ENCODE data around the gene GMPS. TPM values are rescaled to one million over a fixed set of nuclear protein-coding genes. Genes with fewer than 3 reads are reported as not detected.
"Not testable (repeated sequence)": the region's sequence is repeated elsewhere in the genome, so short reads cannot be mapped to it uniquely, and the experiment has no call there.

GMPS gene
- total RNA-seq (2014; rRNA removed; shearing (Covaris generic)), result 49.0 and 71.7 TPM in 2 replicates
- 58.2 and 65.1 TPM in 2 replicates for polyA plus RNA-seq (2016; fragmentation: Nextera tagmentation; extraction: Ambion mirVana)

- Histone ChIP-seq H3F3A (ENCODE audit: insufficient read depth) (peaks cover 23% of the 10 kb centered on the region; the same call in 1 of the 2 replicates), H2AFZ (peak within 1 kb of the TSS; percentile 96), H3K9ac (peak within 1 kb of the TSS; percentile 92), H3K9me2 (ENCODE audit: insufficient read depth) (no peaks in the 10 kb centered on the region), H3K4me2 (ENCODE audit: unreplicated experiment) (peak within 1 kb of the TSS; percentile 95), H3K36me3 (ENCODE audit: low read depth) (no peaks in the 10 kb centered on the region), H3K4me3 (peak within 1 kb of the TSS; percentile 83), H3K27ac (peak within 1 kb of the TSS; percentile 84), H3K27me3 (replicated peaks; ENCODE audit: insufficient read depth) (no peaks in the 10 kb centered on the region), H3K79me2 (ENCODE audit: insufficient read depth) (peaks cover 47% of the 10 kb centered on the region), H3K9me3 (ENCODE audit: low read depth) (no peaks in the 10 kb centered on the region), H3K4me1 (ENCODE audit: insufficient read depth) (peaks cover 8% of the 10 kb centered on the region), H4K20me1 (ENCODE audit: insufficient read depth) (no peaks in the 10 kb centered on the region)
- in situ Hi-C loops (cut with MboI), result no loop called here
- WGBS, 2 experiments (ENCODE audit: low coverage in 1 of 2, low lambda C conversion rate in 2 of 2, missing lambda C conversion rate in 2 of 2), result 0 to 1% methylated on average over 52 to 54 of the region's 83 CpGs
- TF ChIP-seq EZH2phosphoT487 (IDR thresholded peaks at IDR 0.05; ENCODE audit: insufficient read depth, low read depth) (no peak), EZH2 (IDR thresholded peaks at IDR 0.05; ENCODE audit: insufficient read depth, poor library complexity, severe bottlenecking) (no peak)
- DNase-seq, result peak; percentile 97
Observed at GRCh38 chr3:155870133-155870944, at the start of gene GMPS. GMPS (plus strand) TSS chr3:155870650; CDS start chr3:155870871, 221 bp downstream.

DNA sequence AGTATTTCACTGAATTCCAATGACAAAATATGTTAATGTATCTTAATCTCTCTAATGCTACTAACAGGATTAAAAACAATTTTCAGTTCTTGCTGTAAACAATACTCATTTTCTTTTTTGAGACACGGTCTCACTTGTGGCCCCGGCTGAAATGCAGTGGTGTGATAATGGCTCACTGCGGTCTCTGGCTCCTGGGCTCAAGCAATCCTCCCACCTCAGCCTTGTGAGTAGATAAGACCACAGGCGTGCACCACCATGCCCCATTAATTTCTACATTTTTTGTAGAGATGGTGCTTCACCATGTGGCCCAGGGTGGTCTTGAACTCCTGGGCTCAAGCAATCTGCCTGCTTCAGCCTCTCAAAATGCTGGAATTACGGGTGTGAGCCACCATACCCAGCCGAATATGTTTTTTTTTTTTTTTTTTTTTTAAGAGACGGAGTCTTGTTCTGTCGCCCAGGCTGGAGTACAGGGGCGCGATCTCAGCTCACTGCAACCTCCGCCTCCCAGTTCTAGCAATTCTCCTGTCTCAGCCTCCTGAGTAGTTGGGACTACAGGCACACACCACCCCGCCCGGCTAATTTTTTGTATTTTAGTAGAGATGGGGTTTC lies 41.9 kb upstream of the GMPS start:
- H2AFZ ChIP-seq; H3K4me3 ChIP-seq; DNase-seq; H3K27ac ChIP-seq; H3K4me2 ChIP-seq (ENCODE audit: unreplicated experiment); H3K79me2 ChIP-seq (ENCODE audit: insufficient read depth); H4K20me1 ChIP-seq (ENCODE audit: insufficient read depth); H3F3A ChIP-seq (ENCODE audit: insufficient read depth); H3K9ac ChIP-seq; H3K4me1 ChIP-seq (ENCODE audit: insufficient read depth); H3K9me2 ChIP-seq (ENCODE audit: insufficient read depth); in situ Hi-C loops (cut with MboI); H3K9me3 ChIP-seq (ENCODE audit: low read depth); H3K27me3 ChIP-seq (replicated peaks; ENCODE audit: insufficient read depth): not testable (repeated sequence)
- H3K36me3 ChIP-seq (ENCODE audit: low read depth), result peaks cover 20% of the 10 kb centered on the region
- WGBS, 2 experiments (ENCODE audit: low coverage in 1 of 2, low lambda C conversion rate in 2 of 2, missing lambda C conversion rate in 2 of 2), result 98 to 99% methylated on average over 13 of the region's 13 CpGs

- Histone ChIP-seq H3K36me3 (ENCODE audit: low read depth) (no peaks in the 10 kb centered on the region; the same call in 1 of the 2 replicates), H3K9ac (no peak overlapping the region), H3K4me1 (ENCODE audit: insufficient read depth) (no peaks in the 10 kb centered on the region), H4K20me1 (ENCODE audit: insufficient read depth) (no peaks in the 10 kb centered on the region), H3K4me2 (ENCODE audit: unreplicated experiment) (no peak overlapping the region), H2AFZ (no peak overlapping the region), H3K79me2 (ENCODE audit: insufficient read depth) (peaks cover 55% of the 10 kb centered on the region), H3K27me3 (replicated peaks; ENCODE audit: insufficient read depth) (no peaks in the 10 kb centered on the region), H3K4me3 (no peak overlapping the region), H3K9me3 (ENCODE audit: low read depth) (no peaks in the 10 kb centered on the region), H3K27ac (no peak overlapping the region), H3F3A (ENCODE audit: insufficient read depth) (no peaks in the 10 kb centered on the region), H3K9me2 (ENCODE audit: insufficient read depth) (no peaks in the 10 kb centered on the region)
- no peak for TF ChIP-seq EZH2phosphoT487 (IDR thresholded peaks at IDR 0.05; ENCODE audit: insufficient read depth, low read depth)
- 88 to 92% methylated on average over 9 of the region's 9 CpGs for WGBS, 2 experiments (ENCODE audit: low coverage in 1 of 2, low lambda C conversion rate in 2 of 2, missing lambda C conversion rate in 2 of 2)
- DNase-seq, result no peak
- in situ Hi-C loops (cut with MboI), result no loop called here
Observed at GRCh38 chr3:155835341-155836071, 34.9 kb upstream of the GMPS start.

GRCh38 chr3:155843569-155843968 lies 26.9 kb upstream of the GMPS start:
- Histone ChIP-seq H2AFZ (no peak overlapping the region), H3K9me2 (ENCODE audit: insufficient read depth) (no peaks in the 10 kb centered on the region), H3K9ac (no peak overlapping the region), H3K27me3 (replicated peaks; ENCODE audit: insufficient read depth) (no peaks in the 10 kb centered on the region), H3K4me1 (ENCODE audit: insufficient read depth) (no peaks in the 10 kb centered on the region), H3K4me3 (no peak overlapping the region), H3K4me2 (ENCODE audit: unreplicated experiment) (no peak overlapping the region), H3K36me3 (ENCODE audit: low read depth) (no peaks in the 10 kb centered on the region), H3K9me3 (ENCODE audit: low read depth) (no peaks in the 10 kb centered on the region), H3K27ac (no peak overlapping the region), H3K79me2 (ENCODE audit: insufficient read depth) (peaks cover 88% of the 10 kb centered on the region), H3F3A (ENCODE audit: insufficient read depth) (peaks cover 3% of the 10 kb centered on the region; the same call in 1 of the 2 replicates), H4K20me1 (ENCODE audit: insufficient read depth) (no peaks in the 10 kb centered on the region)
- in situ Hi-C loops (cut with MboI), result no loop called here
- WGBS, 2 experiments (ENCODE audit: low coverage in 1 of 2, low lambda C conversion rate in 2 of 2, missing lambda C conversion rate in 2 of 2), result 60 to 67% methylated on average over 1 of the region's 1 CpG
- no peak for DNase-seq
- TF ChIP-seq EZH2 (IDR thresholded peaks at IDR 0.05; ENCODE audit: insufficient read depth, poor library complexity, severe bottlenecking), result no peak
- no peak for TF ChIP-seq EZH2phosphoT487 (IDR thresholded peaks at IDR 0.05; ENCODE audit: insufficient read depth, low read depth)

All from GM23248 (cell line).